Liver (tissue), 9 donors: Measurements from ENCODE around the gene AMPD3. TPM values are rescaled to one million over a fixed set of nuclear protein-coding genes. Genes with fewer than 3 reads are reported as not detected.

Experiments used
- DNase-seq: peaks from one replicate; pipeline ENCODE4 v3.0.0-alpha.2; 2017; ENCODE audit warnings: low spot score
- H3K27ac ChIP-seq, 2 donors: one replicate each; pipeline ENCODE4 v1.7.0; 2013; ENCODE audit warnings: inconsistent platforms in 2 of 2, low read length in 2 of 2, control low read depth in 1 of 2, low read depth in 1 of 2, mild to moderate bottlenecking in 1 of 2
- H3K27me3 ChIP-seq, 4 donors: one replicate each; pipeline versions ENCODE4 v1.6.1 to v1.7.0; 2013; ENCODE audit warnings: low read length in 3 of 4, inconsistent platforms in 1 of 4, mild to moderate bottlenecking in 1 of 4, moderate library complexity in 1 of 4; ENCODE audit not compliant: control insufficient read depth in 4 of 4, insufficient read depth in 4 of 4
- H3K36me3 ChIP-seq, 4 donors: one replicate each; pipeline versions ENCODE4 v1.6.1 to v1.7.0; 2013; ENCODE audit warnings: low read length in 3 of 4, mild to moderate bottlenecking in 3 of 4, low read depth in 1 of 4, moderate library complexity in 1 of 4; ENCODE audit not compliant: control insufficient read depth in 4 of 4, insufficient read depth in 3 of 4
- H3K4me1 ChIP-seq, 4 donors: one replicate each; pipeline versions ENCODE4 v1.6.1 to v1.7.0; 2013; ENCODE audit warnings: low read length in 3 of 4, mild to moderate bottlenecking in 3 of 4, moderate library complexity in 1 of 4; ENCODE audit not compliant: control insufficient read depth in 4 of 4, insufficient read depth in 4 of 4
- H3K4me3 ChIP-seq, 3 donors: one replicate each; pipeline versions ENCODE4 v1.6.1 to v1.7.0; 2013; ENCODE audit warnings: low read length in 3 of 3, control low read depth in 1 of 3, low read depth in 1 of 3, mild to moderate bottlenecking in 1 of 3
- H3K9ac ChIP-seq, 2 donors: one replicate each; pipeline ENCODE4 v1.7.0; 2013; ENCODE audit warnings: low read length in 2 of 2, mild to moderate bottlenecking in 2 of 2, moderate library complexity in 2 of 2, control low read depth in 1 of 2, low read depth in 1 of 2
- H3K9me3 ChIP-seq, 4 donors: one replicate each; pipeline versions ENCODE4 v1.6.1 to v1.7.0; 2013; ENCODE audit warnings: low read length in 3 of 4; ENCODE audit not compliant: control insufficient read depth in 4 of 4
- EGR1 ChIP-seq, 2 donors: IDR thresholded peaks; 2 replicates each; pipeline ENCODE4 v1.6.1; 2016 to 2018; ENCODE audit warnings: antibody characterized with exemption in 2 of 2, low read depth in 2 of 2
- FOXA1 ChIP-seq: IDR thresholded peaks from 2 replicates; pipeline ENCODE4 v1.6.1; 2016; ENCODE audit warnings: antibody characterized with exemption
- FOXA2 ChIP-seq: IDR thresholded peaks from 2 replicates; pipeline ENCODE4 v1.6.1; 2016; ENCODE audit warnings: antibody characterized with exemption
- GABPA ChIP-seq, 2 donors: IDR thresholded peaks in 1 of 2; conservative IDR thresholded peaks in 1 of 2; 2 replicates each; pipeline ENCODE4 v1.6.1; 2016; ENCODE audit warnings: antibody characterized with exemption in 2 of 2, mild to moderate bottlenecking in 1 of 2, moderate library complexity in 1 of 2
- HNF4A ChIP-seq, 2 donors: conservative IDR thresholded peaks; 2 replicates each; pipeline ENCODE4 v1.6.1; 2016; ENCODE audit warnings: antibody characterized with exemption in 2 of 2, mild to moderate bottlenecking in 2 of 2
- RAD21 ChIP-seq, 2 donors: IDR thresholded peaks; 2 replicates each; pipeline ENCODE4 v1.6.1; 2016; ENCODE audit warnings: antibody characterized with exemption in 2 of 2, mild to moderate bottlenecking in 2 of 2
- SP1 ChIP-seq: IDR thresholded peaks from 2 replicates; pipeline ENCODE4 v1.6.1; 2018; ENCODE audit warnings: antibody characterized with exemption, mild to moderate bottlenecking
- TAF1 ChIP-seq: conservative IDR thresholded peaks from 2 replicates; pipeline ENCODE4 v1.6.1; 2016; ENCODE audit warnings: antibody characterized with exemption, mild to moderate bottlenecking
- YY1 ChIP-seq: IDR thresholded peaks from 2 replicates; pipeline ENCODE4 v1.6.1; 2016; ENCODE audit warnings: antibody characterized with exemption, mild to moderate bottlenecking
- WGBS: extraction: QIAGEN DNeasy Blood & Tissue Kit; methylation state at CpG from one replicate; pipeline ENCODE4 v1.1.7; 2013; 5-methylcytosine and 5-hydroxymethylcytosine counted together
- polyA plus RNA-seq, 2 donors: library from polyadenylated mRNA; stranded (reverse) in 1 of 2; unstranded in 1 of 2; fragments of 200-250 nt in 1 of 2; fragments of >200 nt in 1 of 2; fragmentation: Nextera tagmentation in 1 of 2; extraction: Ambion mirVana in 1 of 2; gene quantifications; one replicate each; pipeline versions ENCODE4 v1.2.1 to v1.2.3, GENCODE V29; 2013 to 2015
- total RNA-seq, 2 donors: library from RNA; depleted of rRNA; stranded (reverse); fragments of >200 nt; gene quantifications; one replicate each; pipeline ENCODE4 v1.2.3, GENCODE V29; 2014
- TF ChIP-seq, protein P1 (sequence below): IDR thresholded peaks from 2 replicates; pipeline ENCODE4 v1.6.1; 2016; ENCODE audit warnings: antibody characterized with exemption
- TF ChIP-seq, protein P2 (sequence below): fragments of 150-350 bp; IDR thresholded peaks from 2 replicates; pipeline ENCODE4 v1.5.1; 2017; ENCODE audit warnings: improper control_type of control experiment, low read depth, low read length; ENCODE audit not compliant: missing input control
- TF ChIP-seq, protein P3 (sequence below): IDR thresholded peaks from 2 replicates; pipeline ENCODE4 v1.6.1; 2016; ENCODE audit warnings: antibody characterized with exemption
- TF ChIP-seq, protein P4 (sequence below): IDR thresholded peaks from 2 replicates; pipeline ENCODE4 v1.6.1; 2016; ENCODE audit warnings: antibody characterized with exemption
- TF ChIP-seq, protein P5 (sequence below): IDR thresholded peaks from 2 replicates; pipeline ENCODE4 v1.6.1; 2016; ENCODE audit warnings: antibody characterized with exemption, mild to moderate bottlenecking
- donor health status: healthy.
- donor health status: healthy.
- donor health status: healthy.
- donor health status: healthy.
- donor health status: healthy.

The AMPD3 gene
- total and polyA plus RNA-seq, 4 donors = 0.40 to 7.4 (median 1.1) TPM

DNA sequence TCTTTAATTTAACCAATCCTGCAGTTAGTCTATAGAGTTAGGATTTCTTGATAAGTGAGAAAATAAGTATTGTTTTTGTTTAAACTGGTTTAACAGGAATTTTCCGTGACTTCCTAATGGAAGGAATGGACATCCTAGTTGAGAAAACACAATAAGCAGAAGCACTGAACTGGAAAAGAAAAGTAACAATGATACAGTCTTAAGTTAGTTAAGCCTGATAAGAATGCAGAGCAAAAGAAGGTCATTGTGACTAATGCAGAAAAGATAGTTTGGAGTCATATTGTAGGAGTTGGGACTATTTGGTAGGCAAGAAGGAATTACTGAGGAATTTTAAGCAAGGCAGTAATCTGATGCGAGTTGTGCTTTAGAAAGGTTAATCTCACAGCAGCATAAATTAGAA, 74.2 kb downstream of the AMPD3 start:
- Histone ChIP-seq H3K4me3 (no peak overlapping the region), H3K9me3 (no peaks in the 10 kb centered on the region), H3K4me1 (no peaks in the 10 kb centered on the region), H3K27me3 (no peaks in the 10 kb centered on the region), H3K27ac (no peak overlapping the region), H3K36me3 (peaks cover 0 to 28% (median 21%) of the 10 kb centered on the region in 4 donors), H3K9ac (no peak overlapping the region)
- no peak for DNase-seq
- TF ChIP-seq YY1 = no peak
- TF ChIP-seq, protein P1, sequence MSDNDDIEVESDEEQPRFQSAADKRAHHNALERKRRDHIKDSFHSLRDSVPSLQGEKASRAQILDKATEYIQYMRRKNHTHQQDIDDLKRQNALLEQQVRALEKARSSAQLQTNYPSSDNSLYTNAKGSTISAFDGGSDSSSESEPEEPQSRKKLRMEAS = no peak
- TF ChIP-seq FOXA1 = no peak
- TF ChIP-seq FOXA2 = no peak
- TF ChIP-seq, protein P2, sequence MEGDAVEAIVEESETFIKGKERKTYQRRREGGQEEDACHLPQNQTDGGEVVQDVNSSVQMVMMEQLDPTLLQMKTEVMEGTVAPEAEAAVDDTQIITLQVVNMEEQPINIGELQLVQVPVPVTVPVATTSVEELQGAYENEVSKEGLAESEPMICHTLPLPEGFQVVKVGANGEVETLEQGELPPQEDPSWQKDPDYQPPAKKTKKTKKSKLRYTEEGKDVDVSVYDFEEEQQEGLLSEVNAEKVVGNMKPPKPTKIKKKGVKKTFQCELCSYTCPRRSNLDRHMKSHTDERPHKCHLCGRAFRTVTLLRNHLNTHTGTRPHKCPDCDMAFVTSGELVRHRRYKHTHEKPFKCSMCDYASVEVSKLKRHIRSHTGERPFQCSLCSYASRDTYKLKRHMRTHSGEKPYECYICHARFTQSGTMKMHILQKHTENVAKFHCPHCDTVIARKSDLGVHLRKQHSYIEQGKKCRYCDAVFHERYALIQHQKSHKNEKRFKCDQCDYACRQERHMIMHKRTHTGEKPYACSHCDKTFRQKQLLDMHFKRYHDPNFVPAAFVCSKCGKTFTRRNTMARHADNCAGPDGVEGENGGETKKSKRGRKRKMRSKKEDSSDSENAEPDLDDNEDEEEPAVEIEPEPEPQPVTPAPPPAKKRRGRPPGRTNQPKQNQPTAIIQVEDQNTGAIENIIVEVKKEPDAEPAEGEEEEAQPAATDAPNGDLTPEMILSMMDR = no peak
- TF ChIP-seq SP1 = no peak
- no peak for TF ChIP-seq EGR1 (IDR thresholded peaks at IDR 0.05; ENCODE audit: low read depth in 2 of 2)
- TF ChIP-seq, protein P3, sequence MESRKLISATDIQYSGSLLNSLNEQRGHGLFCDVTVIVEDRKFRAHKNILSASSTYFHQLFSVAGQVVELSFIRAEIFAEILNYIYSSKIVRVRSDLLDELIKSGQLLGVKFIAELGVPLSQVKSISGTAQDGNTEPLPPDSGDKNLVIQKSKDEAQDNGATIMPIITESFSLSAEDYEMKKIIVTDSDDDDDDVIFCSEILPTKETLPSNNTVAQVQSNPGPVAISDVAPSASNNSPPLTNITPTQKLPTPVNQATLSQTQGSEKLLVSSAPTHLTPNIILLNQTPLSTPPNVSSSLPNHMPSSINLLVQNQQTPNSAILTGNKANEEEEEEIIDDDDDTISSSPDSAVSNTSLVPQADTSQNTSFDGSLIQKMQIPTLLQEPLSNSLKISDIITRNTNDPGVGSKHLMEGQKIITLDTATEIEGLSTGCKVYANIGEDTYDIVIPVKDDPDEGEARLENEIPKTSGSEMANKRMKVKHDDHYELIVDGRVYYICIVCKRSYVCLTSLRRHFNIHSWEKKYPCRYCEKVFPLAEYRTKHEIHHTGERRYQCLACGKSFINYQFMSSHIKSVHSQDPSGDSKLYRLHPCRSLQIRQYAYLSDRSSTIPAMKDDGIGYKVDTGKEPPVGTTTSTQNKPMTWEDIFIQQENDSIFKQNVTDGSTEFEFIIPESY = no peak
- TF ChIP-seq TAF1 = no peak
- TF ChIP-seq, protein P4, sequence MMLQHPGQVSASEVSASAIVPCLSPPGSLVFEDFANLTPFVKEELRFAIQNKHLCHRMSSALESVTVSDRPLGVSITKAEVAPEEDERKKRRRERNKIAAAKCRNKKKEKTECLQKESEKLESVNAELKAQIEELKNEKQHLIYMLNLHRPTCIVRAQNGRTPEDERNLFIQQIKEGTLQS = no peak
- no peak for TF ChIP-seq RAD21 (IDR thresholded peaks at IDR 0.05)
- TF ChIP-seq, protein P5, sequence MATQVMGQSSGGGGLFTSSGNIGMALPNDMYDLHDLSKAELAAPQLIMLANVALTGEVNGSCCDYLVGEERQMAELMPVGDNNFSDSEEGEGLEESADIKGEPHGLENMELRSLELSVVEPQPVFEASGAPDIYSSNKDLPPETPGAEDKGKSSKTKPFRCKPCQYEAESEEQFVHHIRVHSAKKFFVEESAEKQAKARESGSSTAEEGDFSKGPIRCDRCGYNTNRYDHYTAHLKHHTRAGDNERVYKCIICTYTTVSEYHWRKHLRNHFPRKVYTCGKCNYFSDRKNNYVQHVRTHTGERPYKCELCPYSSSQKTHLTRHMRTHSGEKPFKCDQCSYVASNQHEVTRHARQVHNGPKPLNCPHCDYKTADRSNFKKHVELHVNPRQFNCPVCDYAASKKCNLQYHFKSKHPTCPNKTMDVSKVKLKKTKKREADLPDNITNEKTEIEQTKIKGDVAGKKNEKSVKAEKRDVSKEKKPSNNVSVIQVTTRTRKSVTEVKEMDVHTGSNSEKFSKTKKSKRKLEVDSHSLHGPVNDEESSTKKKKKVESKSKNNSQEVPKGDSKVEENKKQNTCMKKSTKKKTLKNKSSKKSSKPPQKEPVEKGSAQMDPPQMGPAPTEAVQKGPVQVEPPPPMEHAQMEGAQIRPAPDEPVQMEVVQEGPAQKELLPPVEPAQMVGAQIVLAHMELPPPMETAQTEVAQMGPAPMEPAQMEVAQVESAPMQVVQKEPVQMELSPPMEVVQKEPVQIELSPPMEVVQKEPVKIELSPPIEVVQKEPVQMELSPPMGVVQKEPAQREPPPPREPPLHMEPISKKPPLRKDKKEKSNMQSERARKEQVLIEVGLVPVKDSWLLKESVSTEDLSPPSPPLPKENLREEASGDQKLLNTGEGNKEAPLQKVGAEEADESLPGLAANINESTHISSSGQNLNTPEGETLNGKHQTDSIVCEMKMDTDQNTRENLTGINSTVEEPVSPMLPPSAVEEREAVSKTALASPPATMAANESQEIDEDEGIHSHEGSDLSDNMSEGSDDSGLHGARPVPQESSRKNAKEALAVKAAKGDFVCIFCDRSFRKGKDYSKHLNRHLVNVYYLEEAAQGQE = no peak
- 97% methylated on average over 2 of the region's 2 CpGs for WGBS

DNA sequence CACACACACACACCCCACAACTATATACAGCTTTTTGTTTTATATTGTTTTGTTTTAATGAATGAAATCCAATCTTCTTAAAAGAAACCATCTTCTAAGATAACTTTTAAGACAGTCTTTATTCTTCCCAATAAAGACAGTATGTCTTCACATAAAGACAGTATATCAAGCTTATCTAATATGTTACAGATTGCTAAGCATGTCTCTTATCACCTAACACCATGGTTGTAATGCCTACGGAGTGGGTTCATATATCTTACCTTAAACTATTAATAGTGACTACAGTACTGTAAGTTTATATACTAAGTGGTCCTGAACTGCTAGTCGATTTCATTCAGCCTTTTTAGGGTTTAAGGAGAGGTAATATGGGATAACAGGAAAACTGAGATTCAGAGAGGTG, 77.5 kb downstream of the AMPD3 start:
- H3K4me1 ChIP-seq = no peaks in the 10 kb centered on the region
- H3K36me3 ChIP-seq = peaks cover 0 to 19% (median 14%) of the 10 kb centered on the region in 4 donors
- H3K9ac ChIP-seq = no peak overlapping the region
- no peak overlapping the region for H3K4me3 ChIP-seq
- 96% methylated on average over 2 of the region's 2 CpGs for WGBS
- H3K27me3 ChIP-seq = no peaks in the 10 kb centered on the region
- H3K27ac ChIP-seq = no peak overlapping the region
- DNase-seq = no peak
- H3K9me3 ChIP-seq = no peaks in the 10 kb centered on the region
- TF ChIP-seq HNF4A (conservative IDR thresholded peaks at IDR 0.05) (no peak), GABPA (IDR thresholded peaks at IDR 0.05 in 1 of 2, conservative IDR thresholded peaks at IDR 0.05 in 1 of 2) (no peak)
- TF ChIP-seq, protein P4 = no peak
